NB4 (cell line): ENCODE data around the gene PRPF19.

Experiments
- MYC ChIP-seq: IDR thresholded peaks from 2 replicates; pipeline ENCODE4 v1.6.1; 2011; ENCODE audit warnings: low read depth, low read length
- POLR2A ChIP-seq: IDR thresholded peaks from 2 replicates; pipeline ENCODE4 v1.6.1; 2011; ENCODE audit warnings: mild to moderate bottlenecking; ENCODE audit not compliant: insufficient read length; ENCODE audit errors: extremely low read depth
- TF ChIP-seq, protein P1 (sequence below): IDR thresholded peaks from one replicate; pipeline ENCODE4 v1.5.1; 2012; ENCODE audit warnings: low read depth, low read length
- TF ChIP-seq, protein P2 (sequence below): IDR thresholded peaks from 2 replicates; pipeline ENCODE4 v1.6.1; 2011; ENCODE audit warnings: low read depth, low read length

DNA sequence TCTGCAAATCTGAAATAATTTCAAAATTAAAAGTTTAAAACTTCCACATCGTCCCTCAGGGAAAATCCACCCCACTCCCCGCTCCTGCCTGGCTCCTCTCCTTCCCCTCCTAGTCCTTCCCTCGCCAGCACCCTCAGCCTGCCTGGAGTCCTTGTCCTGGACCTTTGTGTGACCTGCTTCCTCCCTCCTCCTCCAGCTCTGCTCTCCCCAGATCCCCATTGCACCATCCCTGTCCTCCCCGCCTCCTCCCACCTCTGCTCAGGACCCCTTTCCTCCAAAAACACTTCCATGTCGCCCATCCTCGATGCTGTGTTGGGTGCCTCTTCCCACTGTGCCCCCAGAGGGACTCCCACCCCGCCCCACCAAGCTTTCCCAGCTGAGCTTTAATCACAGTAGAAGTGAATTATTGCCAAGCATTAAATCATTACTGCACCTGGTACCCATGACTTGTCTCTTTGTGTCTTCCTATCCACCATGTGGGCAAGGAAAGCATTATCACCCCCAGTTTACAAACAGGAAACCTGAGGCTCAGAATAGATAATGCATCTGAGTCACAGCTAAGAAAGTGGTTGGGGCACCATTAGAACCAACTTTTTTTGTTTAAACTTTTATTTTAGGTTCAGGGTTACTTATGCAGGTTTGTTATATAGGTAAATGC is 41.4 kb downstream of the PRPF19 start:
- TF ChIP-seq, protein P1, sequence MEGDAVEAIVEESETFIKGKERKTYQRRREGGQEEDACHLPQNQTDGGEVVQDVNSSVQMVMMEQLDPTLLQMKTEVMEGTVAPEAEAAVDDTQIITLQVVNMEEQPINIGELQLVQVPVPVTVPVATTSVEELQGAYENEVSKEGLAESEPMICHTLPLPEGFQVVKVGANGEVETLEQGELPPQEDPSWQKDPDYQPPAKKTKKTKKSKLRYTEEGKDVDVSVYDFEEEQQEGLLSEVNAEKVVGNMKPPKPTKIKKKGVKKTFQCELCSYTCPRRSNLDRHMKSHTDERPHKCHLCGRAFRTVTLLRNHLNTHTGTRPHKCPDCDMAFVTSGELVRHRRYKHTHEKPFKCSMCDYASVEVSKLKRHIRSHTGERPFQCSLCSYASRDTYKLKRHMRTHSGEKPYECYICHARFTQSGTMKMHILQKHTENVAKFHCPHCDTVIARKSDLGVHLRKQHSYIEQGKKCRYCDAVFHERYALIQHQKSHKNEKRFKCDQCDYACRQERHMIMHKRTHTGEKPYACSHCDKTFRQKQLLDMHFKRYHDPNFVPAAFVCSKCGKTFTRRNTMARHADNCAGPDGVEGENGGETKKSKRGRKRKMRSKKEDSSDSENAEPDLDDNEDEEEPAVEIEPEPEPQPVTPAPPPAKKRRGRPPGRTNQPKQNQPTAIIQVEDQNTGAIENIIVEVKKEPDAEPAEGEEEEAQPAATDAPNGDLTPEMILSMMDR: no peak
- TF ChIP-seq MYC (no peak), POLR2A (no peak)
- TF ChIP-seq, protein P2, sequence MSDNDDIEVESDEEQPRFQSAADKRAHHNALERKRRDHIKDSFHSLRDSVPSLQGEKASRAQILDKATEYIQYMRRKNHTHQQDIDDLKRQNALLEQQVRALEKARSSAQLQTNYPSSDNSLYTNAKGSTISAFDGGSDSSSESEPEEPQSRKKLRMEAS: no peak
